Occipital lobe (tissue), 2 donors: Measurements from ENCODE around the gene ANKRD12. TPM values are rescaled to one million over a fixed set of nuclear protein-coding genes. Genes with fewer than 3 reads are reported as not detected.

Experiments used
- DNase-seq: peaks from one replicate; lab custom pipeline; 2025; lab: John Stamatoyannopoulos, UW
- total RNA-seq: library from RNA; depleted of rRNA; stranded (reverse); fragments of >200 nt; gene quantifications from one replicate; pipeline ENCODE4 v1.2.3, GENCODE V29; 2014

The ANKRD12 gene
- total RNA-seq, 1 donor from 2014 or later, result 186 TPM

DNA sequence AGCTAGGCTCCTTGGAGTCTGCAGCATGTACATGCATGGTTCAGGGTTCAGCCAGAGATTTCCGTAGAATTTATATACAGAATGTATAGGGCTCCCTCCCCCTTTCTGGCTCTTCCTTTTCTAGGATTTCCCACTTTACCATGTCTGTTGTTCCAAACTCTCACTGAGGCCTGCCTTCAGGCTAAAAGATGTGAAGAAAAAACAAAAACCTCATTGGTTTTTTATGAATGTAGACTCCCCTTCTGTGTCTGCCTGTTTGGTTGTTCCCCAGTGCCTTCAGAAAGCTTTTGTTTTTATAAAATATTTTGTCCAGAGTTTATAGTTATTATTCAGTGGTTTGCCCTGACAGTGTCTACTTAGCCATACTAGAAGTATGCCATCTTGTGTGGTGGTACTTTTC lies 30.5 kb upstream of the ANKRD12 start:
- no peak for DNase-seq

DNA sequence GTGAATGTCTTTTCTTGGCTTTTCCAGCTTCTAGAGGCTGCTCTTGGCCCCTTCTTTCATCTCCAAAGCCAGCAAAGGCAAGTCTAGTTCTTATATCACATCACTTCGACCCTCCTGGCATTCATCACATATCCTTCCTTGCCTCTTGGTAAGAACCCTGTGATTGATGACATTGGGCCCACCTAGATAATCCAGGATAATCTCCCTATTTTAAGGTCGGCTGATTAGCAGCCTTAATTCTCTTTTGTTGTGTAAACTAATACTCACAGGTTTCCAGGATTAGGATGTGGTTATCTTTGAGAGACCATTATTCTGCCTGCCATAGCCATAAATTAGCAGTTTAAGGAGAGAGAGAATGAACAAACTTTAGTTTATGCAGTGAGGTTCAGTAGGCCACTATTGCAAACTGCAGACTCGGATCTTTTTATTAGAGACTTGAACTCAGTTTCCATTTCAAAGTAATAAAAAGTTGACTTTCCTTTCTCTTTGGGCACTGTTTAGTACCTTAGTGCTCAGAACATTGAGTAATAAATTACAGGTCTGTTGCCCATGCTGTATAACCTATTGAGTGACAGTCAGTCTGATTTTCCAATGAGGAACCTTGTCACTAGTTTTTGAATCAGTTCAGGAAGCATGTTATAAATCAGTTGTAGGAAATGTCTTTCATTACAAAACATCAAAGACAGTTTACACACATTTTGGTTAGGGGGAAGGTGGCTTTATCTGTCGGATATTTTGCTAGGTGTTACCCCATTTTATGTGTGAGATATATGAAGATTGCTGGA lies 29.6 kb upstream of the ANKRD12 start:
- no peak for DNase-seq

DNA sequence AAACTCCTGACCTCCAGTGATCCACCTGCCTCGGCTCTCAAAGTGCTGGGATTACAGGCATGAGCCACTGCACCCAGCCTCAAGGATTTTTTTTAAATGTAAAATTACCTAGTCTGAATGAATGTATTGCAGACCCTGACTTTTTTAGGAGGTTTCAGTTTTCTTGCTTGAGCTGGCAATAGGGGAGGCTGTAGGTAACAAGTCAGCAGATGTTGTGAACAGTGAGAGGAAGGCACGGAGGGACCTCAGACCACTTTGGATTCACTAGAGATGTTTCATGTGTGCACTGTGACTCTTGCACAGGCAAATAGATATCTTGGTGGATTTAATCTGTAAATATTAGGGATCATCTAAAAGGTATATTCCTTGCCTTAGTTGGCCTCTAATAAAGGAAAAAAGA lies 27.7 kb upstream of the ANKRD12 start:
- DNase-seq, result no peak

DNA sequence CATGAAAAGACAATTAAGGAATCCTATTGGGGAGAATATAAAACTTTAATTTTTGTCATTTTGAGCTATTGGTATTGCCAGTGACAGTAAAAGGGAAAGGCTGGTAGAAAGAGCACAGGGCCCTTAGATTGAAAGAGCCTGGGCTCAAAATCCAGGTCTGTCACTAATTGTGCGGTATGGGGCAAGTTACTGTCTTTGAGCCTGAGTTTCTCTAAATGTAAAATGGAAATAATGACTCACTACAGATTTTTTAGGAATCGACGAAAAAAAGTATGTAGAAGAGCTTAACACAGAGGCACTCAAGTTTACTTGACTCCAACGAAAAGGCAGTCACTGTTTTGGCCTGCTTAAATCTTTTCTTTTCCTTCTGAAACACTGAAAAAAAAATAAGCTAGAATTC lies 27.1 kb upstream of the ANKRD12 start:
- no peak for DNase-seq

DNA sequence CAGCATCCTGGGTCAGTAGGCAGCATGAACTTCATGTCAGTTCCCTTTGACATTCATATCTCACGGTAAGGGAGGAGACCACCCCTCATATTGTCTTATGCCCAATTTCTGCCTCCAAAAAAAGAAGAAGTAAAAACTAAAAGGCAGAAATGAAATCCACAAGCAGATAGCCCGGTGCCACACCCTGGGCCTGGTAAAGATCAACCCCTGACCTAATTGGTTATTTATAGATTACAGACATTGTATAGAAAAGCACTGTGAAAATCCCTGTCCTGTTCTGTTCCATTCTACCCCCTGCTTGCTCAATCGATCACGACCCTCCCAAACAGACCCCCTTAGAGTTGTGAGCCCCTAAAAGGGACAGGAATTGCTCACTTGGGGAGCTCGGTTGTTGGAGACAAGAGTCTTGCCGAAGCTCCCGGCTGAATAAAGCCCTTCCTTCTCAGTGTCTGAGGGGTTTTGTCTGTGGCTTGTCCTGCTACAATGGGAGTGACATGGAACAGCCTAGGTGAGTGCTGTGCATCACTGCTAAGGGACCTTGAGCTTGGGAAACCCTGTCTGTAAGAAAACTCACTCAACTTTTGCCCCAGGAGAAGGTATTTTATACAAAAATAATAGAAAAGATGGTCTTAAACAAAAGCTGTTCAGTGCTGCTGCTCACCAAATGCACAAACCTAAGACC lies 23.0 kb upstream of the ANKRD12 start:
- DNase-seq, result no peak

DNA sequence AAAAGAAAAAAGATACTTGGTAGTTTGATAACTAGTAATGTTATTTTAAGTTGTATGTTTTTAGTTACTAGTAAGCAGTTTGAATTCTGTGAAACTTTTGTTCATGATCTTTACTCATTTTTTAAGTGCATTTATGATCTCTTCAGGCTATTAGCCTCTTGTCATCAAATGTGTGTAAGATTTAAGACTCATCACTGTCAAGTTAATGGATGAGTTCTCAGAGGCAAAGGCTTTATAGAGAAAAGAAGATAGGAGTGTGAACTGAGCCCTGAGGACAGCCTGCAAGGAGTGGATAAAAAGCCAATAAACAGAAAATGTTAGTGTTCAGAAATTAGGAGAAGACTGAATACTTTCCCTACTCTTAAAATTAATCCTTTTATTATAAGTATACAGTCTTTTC lies 20.6 kb upstream of the ANKRD12 start:
- DNase-seq, result no peak

DNA sequence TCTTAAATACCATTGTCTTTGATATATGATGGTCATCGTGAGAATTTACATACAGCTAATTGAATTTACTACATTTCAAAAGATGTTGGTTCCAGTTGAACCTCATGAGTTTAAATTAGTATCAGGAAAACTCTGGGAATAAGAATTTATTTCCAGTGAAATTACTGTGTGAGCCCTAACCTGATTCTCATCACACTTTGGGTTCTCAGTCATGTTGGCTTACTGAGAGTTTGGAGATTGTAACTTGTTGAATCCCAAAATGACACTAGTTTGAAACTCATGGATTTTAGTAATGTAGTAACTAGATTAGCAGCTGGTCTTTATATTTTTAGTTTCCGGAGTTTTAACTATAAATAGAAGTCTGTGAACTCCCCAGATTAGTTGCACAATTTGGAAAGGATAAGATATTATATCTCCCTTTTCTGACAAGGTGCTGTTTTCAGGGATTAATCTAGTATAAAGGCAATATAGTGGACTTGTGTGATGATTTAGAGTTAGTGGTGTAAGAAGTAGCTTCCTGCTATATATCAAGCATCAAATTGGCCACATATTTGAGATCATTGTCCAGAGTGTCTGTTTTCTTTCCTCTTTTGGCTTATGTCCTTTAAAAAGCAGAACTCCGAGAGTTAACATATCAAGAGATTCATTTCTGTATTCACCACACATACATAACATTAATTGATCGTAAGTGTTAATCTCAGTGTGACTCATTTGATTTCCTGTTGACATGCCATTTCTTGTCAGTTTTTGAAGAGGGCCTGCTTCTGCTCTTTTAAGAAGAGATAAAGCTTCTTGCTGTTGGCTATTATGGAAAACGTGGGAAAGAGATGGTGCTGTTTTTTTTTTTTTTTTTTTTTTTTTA lies 18.4 kb upstream of the ANKRD12 start:
- DNase-seq, result no peak

DNA sequence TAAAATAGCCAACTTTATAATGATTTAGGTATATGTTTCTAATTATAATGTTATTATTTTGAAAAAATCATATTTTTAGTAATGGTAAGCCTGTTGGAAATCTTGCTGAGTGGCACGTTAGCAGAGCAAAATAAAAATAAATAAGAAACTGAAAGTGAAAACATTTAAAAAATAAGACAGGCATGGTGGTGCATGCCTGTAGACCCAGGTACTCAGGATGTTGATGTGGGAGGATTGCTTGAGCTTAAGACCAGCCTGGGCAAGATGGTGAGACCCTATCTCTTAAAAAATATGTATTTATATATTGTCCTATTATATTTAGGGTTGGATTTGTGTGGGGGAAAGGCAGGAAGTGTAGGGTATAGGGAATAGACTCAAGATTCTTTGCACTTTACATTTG lies 15.8 kb upstream of the ANKRD12 start:
- DNase-seq, result no peak

DNA sequence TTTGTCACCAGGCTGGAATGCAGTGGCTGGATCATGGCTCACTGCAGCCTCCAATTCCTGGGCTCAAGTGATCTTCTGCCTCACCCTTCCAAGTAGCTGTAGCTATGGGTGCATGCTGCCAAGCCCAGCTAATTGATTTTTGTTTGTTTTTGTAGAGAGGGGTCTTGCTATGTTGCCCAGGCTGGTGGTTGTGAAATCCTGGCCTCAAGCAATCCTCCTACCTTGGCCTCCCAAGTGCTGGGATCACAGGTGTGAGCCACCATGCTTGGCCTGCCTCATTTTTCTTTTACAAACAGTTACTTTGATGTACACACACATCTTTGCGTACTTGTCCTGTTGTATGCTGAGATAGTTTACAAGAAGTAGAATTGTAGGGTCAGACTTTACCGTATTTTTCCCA lies 13.1 kb upstream of the ANKRD12 start:
- no peak for DNase-seq

DNA sequence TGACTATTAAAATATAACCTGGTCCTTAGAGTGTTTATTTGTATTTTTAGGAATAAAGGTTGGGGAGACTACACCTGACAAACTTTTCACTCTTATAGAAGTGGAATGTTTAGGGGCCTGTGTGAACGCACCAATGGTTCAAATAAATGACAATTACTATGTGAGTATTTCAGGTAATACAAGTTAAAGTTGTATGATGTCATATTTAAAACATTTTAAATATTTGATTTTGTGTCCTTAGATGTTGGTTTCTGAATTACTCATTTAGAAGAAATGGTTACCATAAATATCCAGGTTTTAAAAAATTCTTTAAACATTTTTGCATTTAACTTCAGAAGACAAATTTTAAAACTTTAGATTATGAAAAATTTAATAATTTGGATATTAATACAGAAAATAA lies 11.8 kb upstream of the ANKRD12 start:
- DNase-seq, result no peak

DNA sequence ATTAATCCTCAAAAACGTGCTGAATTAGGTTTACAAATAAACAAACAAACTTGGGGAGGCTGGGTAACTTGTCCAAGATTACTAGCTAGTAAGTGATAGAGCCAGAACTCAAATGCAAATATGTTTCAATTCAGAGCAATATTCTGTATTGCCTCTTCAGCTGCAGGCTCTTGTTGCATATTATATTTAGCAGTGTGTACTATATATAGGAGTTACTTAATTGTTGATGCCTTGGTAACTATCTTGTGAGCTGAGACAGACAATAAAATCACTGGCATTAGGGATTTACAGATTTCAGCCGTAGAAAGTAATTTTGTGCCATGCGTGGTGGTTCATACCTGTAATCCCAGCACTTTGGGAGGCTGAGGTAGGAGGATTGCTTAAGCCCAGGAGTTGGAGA lies 10.2 kb upstream of the ANKRD12 start:
- no peak for DNase-seq

DNA sequence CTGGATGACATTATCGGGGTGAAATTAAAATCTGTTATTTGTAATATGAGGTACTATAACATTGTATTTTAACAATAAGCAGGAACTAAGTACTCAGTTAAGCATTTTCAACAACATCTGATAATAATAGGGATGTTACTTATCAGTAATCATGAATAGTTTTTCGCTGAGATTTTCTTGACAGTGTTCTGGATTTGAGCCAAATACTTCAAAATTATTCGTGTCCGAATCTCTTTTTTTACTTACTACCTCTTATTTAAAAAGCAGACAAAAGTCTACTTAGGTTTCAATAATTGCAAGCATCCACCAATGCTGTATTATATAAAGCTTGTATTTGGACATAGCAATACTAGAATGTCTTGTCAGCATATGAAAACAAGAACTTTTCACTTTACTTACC lies 6.4 kb upstream of the ANKRD12 start:
- no peak for DNase-seq

DNA sequence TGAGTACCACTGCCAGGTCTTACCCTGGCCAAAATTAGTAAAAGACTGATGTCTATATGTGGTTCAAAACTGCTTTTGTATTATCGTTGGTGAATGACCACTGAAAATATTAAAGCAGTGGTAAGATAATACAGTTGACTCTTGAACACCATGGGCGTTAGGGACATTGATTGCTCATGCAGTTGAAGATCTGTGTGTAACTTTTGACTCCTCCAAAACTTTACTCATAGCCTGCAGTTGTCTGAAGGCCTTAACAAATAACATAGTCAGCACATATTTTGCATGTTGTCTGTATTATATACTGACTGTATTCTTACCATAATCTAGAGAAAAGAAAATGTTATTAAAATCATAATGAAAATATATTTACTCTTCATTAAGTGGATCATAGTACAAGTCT lies 5.8 kb upstream of the ANKRD12 start:
- DNase-seq, result no peak

DNA sequence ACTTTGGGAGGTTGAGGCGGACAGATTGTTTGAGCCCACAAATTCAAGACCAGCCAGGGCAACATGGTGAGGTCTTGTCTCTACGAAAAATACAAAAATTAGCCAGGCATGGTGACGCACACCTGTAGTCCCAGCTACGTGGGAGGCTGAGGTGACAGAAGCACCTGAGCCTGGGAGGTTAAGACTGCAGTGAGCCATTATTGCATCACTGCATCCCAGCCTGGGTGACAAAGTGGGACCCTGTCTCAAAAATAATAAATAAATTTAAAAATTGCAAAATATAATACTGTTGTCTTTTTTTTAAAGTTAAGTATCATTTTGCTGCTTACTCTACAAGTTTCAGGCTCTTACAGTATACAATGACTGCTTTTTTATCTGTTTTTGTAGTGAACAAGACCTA lies 4.0 kb upstream of the ANKRD12 start:
- no peak for DNase-seq

DNA sequence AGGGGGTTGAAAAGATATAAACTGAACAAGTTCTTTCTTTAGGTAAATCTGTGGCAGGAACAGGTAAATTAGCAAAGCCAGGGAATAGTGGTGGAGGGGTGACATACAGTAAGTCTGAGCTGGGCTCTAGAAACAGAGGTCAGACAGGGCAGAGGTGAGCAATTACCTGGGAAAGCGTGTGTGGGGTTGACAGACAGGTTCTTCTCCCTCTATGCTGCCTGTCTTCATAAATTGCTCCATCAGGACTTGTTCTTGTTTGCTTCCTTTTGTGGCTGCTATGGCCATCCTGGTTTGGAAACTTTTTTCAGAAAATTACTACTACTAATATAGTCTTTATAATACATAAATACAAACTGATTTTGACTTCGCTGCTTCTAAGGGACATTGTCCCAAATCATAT lies 3.4 kb upstream of the ANKRD12 start:
- DNase-seq, result no peak

DNA sequence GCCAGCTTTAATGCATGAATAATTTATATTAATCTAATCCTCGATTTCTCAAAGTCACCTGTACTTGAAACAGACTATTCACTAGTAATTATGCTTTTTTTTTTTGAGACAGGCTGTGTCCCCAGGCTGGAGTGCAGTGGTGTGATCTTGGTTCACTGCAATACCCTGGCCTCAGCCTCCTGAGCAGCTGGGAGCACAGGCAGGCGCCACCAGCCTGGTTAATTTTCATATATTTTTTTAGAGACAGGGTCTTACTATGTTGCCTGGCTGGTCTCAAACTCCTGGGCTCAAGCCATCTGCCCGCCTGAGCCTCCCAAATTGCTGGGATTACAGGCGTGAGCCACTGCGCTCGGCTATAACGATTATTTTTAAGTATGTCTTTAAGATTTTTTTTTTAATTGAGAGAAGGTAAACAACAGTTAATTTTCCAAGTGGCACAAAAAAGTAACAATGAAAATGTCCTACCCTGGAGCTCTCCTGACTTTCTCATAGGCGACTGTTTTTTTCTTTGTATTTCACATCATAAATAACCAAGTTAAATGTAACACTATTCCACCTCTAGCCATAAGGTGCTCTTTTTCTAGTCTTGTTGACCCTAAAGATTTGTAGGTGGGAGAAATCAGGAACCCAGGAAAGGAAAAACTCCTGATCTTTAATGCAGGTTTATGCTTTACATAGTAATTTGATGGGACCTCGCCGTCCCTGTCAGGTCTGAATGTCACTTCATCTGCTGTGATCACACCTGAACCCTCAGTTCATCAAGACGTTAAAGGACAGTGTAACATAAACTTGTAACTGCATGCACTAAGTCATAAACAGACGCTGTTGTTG lies 1.3 kb upstream of the ANKRD12 start:
- DNase-seq, result no peak

DNA sequence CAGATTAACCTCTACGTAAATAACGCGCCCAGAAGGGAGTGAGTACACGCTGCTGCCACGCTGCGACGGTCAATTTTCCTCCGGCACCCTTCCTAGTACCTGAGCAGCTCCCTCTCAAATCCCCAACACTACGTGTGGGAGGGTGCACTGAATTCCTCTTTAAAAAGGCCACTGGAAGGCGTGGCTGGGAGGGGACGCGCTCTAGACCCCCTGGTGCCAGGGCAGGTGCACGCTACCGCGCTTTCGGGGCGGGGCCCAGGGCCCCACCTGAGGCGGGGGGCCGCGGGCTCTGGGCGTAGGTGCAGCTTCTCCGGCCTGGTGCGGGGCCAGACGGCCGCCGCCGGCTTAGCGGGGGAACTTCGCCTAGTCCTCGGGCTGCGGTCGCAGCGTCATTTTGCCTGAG lies 668 bp upstream of the ANKRD12 start:
- peak; percentile 46 for DNase-seq

DNA sequence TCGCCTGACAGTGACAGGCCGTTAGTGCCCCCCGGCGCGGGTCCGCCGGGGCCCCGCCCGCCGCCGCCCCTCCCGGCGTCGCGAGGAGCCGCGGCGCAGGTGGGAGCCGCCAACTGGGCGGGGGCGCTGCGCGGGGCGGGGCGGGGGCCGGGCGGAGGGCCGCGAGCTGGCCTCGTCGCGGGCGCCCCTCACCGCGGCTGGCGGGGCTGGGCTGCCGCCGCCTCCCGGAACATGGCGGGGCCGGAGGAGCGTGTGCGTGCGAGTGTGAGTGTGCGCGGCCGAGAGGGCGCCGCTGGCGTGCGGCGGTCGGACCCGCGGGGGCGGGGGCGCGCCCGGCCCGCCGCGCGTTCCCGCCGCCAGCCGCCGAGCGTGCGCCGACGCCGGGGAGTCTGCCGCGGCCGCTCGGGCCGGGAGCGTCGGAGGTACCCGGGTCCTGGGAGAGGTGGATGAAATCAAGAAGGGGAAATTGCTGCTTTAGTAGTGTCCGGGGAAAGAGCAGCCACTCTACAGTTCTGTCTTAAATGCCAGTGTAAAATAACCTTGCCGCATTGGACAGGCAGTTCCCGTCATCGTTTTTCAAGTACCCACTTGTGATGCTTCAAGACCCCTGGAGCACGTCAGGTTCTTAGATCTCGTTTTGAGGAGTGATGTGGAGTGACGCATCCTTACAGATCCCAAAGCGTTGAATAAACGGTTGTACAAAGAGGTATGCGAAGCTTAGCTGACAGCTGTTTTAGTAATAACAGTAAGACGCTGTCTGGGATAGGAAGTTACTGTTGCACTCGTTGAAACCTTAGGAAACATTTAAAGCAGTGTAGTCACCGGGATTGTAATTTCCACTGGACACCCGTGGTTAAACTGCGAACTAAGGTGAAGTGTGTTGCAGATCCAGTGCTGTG lies 836 bp downstream of the ANKRD12 start:
- no peak for DNase-seq

DNA sequence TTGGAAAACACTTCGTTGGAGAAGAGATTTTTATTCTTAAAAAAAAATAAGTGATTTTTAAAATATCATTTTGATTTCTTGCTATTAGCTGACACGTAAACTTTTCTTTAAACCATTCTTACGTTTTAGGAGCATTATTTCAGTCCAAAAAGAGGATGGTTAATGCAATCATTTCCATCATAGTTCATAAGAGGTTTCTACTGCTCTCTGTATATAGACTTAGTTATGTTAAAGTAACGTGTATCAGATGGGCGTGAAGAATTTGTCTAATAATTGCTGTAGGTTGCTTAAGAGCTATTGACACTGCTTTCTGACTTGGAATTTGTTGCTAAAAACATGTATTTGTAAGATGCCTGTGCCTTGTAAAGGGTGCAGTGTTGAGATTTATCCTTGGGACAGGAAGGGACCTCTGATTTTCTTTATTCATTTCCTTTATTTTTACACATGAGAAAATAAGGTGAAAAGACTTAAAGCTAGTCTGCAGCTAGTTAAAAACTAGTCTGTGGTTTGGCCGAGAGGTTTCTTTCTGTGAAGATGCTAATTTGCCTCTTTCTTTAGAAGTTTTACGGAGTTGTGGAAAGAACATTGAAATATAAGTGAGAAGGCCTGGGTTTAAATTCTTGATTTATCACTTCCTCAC lies 2.9 kb downstream of the ANKRD12 start:
- no peak for DNase-seq

DNA sequence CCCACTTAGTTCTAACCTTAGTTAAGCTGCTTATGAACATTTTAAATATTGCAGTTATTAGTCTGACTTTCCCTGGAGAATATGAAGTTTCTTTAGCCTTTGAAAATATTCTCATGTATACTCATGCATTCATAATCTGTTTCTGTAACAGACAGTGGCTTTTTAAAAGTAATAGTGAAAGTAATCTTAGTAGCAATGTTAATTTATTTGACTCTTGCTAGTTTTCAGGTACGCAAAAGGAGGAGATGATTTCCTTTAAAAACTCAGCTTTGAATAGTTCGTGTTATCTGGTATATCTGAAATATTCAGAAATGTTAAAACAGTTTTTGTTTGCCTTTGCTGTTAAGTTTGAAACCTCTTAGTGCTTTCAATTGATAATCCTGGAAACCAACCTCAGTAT lies 3.8 kb downstream of the ANKRD12 start:
- DNase-seq, result no peak
